Measurements from ENCODE around the gene ITPRID2. TPM values are rescaled to one million over a fixed set of nuclear protein-coding genes. Genes with fewer than 3 reads are reported as not detected.
A peak's percentile ranks its signal among the peaks of the same experiment; 100 is the strongest.

The ITPRID2 gene
- total RNA-seq, 4 donors from 2014 or later = 38.7 to 91.9 (median 42.5) TPM

GRCh38 chr2:181904022-181904632, 12.6 kb downstream of the ITPRID2 start:
- TF ChIP-seq, protein P1, sequence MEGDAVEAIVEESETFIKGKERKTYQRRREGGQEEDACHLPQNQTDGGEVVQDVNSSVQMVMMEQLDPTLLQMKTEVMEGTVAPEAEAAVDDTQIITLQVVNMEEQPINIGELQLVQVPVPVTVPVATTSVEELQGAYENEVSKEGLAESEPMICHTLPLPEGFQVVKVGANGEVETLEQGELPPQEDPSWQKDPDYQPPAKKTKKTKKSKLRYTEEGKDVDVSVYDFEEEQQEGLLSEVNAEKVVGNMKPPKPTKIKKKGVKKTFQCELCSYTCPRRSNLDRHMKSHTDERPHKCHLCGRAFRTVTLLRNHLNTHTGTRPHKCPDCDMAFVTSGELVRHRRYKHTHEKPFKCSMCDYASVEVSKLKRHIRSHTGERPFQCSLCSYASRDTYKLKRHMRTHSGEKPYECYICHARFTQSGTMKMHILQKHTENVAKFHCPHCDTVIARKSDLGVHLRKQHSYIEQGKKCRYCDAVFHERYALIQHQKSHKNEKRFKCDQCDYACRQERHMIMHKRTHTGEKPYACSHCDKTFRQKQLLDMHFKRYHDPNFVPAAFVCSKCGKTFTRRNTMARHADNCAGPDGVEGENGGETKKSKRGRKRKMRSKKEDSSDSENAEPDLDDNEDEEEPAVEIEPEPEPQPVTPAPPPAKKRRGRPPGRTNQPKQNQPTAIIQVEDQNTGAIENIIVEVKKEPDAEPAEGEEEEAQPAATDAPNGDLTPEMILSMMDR (IDR thresholded peaks at IDR 0.05 in 4 of 5, conservative IDR thresholded peaks at IDR 0.05 in 1 of 5) = peak in 3 of 5 experiments; percentile 46 to 55 (median 51)
- no peak for TF ChIP-seq POLR2A (IDR thresholded peaks at IDR 0.05)
- Histone ChIP-seq H3K4me3 (no peak overlapping the region), H3K4me1 (peaks cover 0 to 2% of the 10 kb centered on the region in 2 donors), H3K27ac (no peak overlapping the region), H3K36me3 (peaks cover 0 to 59% of the 10 kb centered on the region in 2 donors), H3K9me3 (no peaks in the 10 kb centered on the region), H3K27me3 (no peaks in the 10 kb centered on the region)
- ATAC-seq = no peak
- in situ Hi-C loops (cut with MboI; ENCODE audit: low sequenced_read_pairs in 4 of 4) (loop anchor here in 2 of 4 donors (10.0 to 25.0 kb wide), 2 partner anchors 159 to 167 kb away; no protein-coding TSS in a partner anchor), intact Hi-C loops (cut with DNase I; ENCODE audit: low total_unique reads) (no loop called here)
- DNase-seq = no peak

- peaks cover 0 to 55% of the 10 kb centered on the region in 2 donors for H3K36me3 ChIP-seq
- in situ Hi-C loops (cut with MboI; ENCODE audit: low sequenced_read_pairs in 4 of 4) = loop anchor here in 2 of 4 donors (10.0 to 25.0 kb wide), 2 partner anchors 162 to 170 kb away; no protein-coding TSS in a partner anchor
- DNase-seq (no peak), ATAC-seq (no peak)
- intact Hi-C loops (cut with DNase I; ENCODE audit: low total_unique reads) = no loop called here
- no peak for TF ChIP-seq POLR2A (IDR thresholded peaks at IDR 0.05)
- TF ChIP-seq, protein P1 (IDR thresholded peaks at IDR 0.05 in 4 of 5, conservative IDR thresholded peaks at IDR 0.05 in 1 of 5) = no peak
- no peak overlapping the region for H3K27ac ChIP-seq
- peaks cover 0 to 2% of the 10 kb centered on the region in 2 donors for H3K4me1 ChIP-seq
- H3K9me3 ChIP-seq = no peaks in the 10 kb centered on the region
- no peaks in the 10 kb centered on the region for H3K27me3 ChIP-seq
- H3K4me3 ChIP-seq = no peak overlapping the region
Observed at GRCh38 chr2:181907057-181907456, 15.5 kb downstream of the ITPRID2 start.

GRCh38 chr2:181907635-181908034, 16.1 kb downstream of the ITPRID2 start:
- TF ChIP-seq POLR2A (IDR thresholded peaks at IDR 0.05) = no peak
- TF ChIP-seq, protein P1 (IDR thresholded peaks at IDR 0.05 in 4 of 5, conservative IDR thresholded peaks at IDR 0.05 in 1 of 5) = no peak
- Histone ChIP-seq H3K9me3 (no peaks in the 10 kb centered on the region), H3K27ac (no peak overlapping the region), H3K4me3 (no peak overlapping the region), H3K4me1 (peaks cover 0 to 2% of the 10 kb centered on the region in 2 donors), H3K27me3 (no peaks in the 10 kb centered on the region), H3K36me3 (peaks cover 0 to 53% of the 10 kb centered on the region in 2 donors)
- in situ Hi-C loops (cut with MboI; ENCODE audit: low sequenced_read_pairs in 4 of 4) = loop anchor here in 2 of 4 donors (10.0 to 25.0 kb wide), 2 partner anchors 163 to 170 kb away; no protein-coding TSS in a partner anchor
- DNase-seq = no peak
- no peak for ATAC-seq
- intact Hi-C loops (cut with DNase I; ENCODE audit: low total_unique reads) = no loop called here

DNA sequence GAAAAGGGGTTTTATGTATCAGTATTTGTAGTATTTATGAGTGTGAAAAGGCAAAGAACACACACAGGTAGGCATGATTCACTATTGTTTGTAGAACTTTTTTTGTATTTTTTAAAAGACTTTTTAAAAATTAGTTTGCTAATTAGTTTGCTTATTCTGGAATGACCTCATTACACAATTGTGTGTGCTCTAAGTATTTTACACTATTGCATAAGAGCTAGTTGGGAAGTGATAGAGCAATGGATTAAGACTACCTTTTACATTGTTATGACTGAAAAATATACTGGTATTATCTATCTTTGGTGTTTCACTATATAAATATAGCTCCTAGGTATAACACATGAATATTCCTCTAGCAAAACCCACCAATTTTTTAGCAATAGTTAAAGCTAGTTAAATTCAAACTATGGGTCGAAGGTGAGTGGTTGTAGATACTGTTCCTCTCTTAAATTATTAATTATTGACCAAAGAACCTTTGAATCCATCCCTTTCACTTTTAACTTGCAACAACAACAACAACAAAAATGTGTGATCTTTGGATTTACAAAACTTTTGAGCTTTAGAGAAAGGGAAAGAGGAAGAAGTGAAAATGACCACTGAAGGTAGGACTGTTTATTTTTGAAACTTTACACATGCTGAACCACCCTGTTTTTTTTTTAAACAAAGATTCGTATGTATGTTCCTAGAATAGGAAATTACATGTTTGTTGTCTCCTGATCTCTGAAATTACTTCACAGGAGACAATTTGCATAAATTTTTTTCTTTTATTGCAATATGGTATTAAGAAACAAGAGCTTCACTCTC, 18.7 kb downstream of the ITPRID2 start:
- H3K4me1 ChIP-seq = peaks cover 0 to 2% of the 10 kb centered on the region in 2 donors
- no peak for DNase-seq
- no peak for ATAC-seq
- peaks cover 0 to 53% of the 10 kb centered on the region in 2 donors for H3K36me3 ChIP-seq
- in situ Hi-C loops (cut with MboI; ENCODE audit: low sequenced_read_pairs in 4 of 4) = loop anchor here in 1 of 4 donors (25.0 kb wide), 1 partner anchor 173 kb away; no protein-coding TSS in a partner anchor
- TF ChIP-seq, protein P1 (IDR thresholded peaks at IDR 0.05 in 4 of 5, conservative IDR thresholded peaks at IDR 0.05 in 1 of 5) = no peak
- no peak for TF ChIP-seq POLR2A (IDR thresholded peaks at IDR 0.05)
- H3K27me3 ChIP-seq = no peaks in the 10 kb centered on the region
- no peaks in the 10 kb centered on the region for H3K9me3 ChIP-seq
- H3K4me3 ChIP-seq = no peak overlapping the region
- no peak overlapping the region for H3K27ac ChIP-seq
- intact Hi-C loops (cut with DNase I; ENCODE audit: low total_unique reads) = no loop called here
